ENCODE measurements around the gene MCTP2.

GRCh38 chr15:94411846-94412245, 180.5 kb downstream of the MCTP2 start:
- no peak for TF ChIP-seq CTCF (IDR thresholded peaks at IDR 0.05; ENCODE audit: low read depth, low read length, poor library complexity, severe bottlenecking)
- no peak for TF ChIP-seq EZH2phosphoT487 (IDR thresholded peaks at IDR 0.05; ENCODE audit: borderline replicate concordance, low read length)

Data from DOHH2 (cell line).